ENCODE measurements around the gene ADAR. TPM values are rescaled to one million over a fixed set of nuclear protein-coding genes. Genes with fewer than 3 reads are reported as not detected.

The ADAR gene
- total RNA-seq, 1 experiment from 2014 or later: 62.2 TPM

- peak; percentile 97 for DNase-seq (ENCODE audit: low read depth)
These were observed 49.1 kb downstream of the ADAR start for GRCh38 chr1:154558720-154559465.

GRCh38 chr1:154557939-154558719 lies 49.9 kb downstream of the ADAR start, which contains the start of gene UBE2Q1:
UBE2Q1 (minus strand) TSS chr1:154558662; CDS start chr1:154558553, 109 bp downstream.
- DNase-seq (ENCODE audit: low read depth): peak; percentile 13

- DNase-seq (ENCODE audit: low read depth): no peak
These were observed 50.6 kb downstream of the ADAR start for GRCh38 chr1:154557248-154557938.

GRCh38 chr1:154556422-154556821 lies 51.6 kb downstream of the ADAR start:
- DNase-seq (ENCODE audit: low read depth): peak; percentile 28

- no peak for DNase-seq (ENCODE audit: low read depth)
These were observed 54.6 kb downstream of the ADAR start for GRCh38 chr1:154553056-154554030.

- DNase-seq (ENCODE audit: low read depth): no peak
These were observed 56.0 kb downstream of the ADAR start for GRCh38 chr1:154552036-154552435.

- DNase-seq (ENCODE audit: low read depth): no peak
These were observed 56.5 kb downstream of the ADAR start for GRCh38 chr1:154551474-154551873.

- no peak for DNase-seq (ENCODE audit: low read depth)
These were observed 57.3 kb downstream of the ADAR start for GRCh38 chr1:154550657-154551056.

GRCh38 chr1:154550070-154550469 lies 57.9 kb downstream of the ADAR start:
- no peak for DNase-seq (ENCODE audit: low read depth)

- no peak for DNase-seq (ENCODE audit: low read depth)
These were observed 58.7 kb downstream of the ADAR start for GRCh38 chr1:154549202-154549770.

GRCh38 chr1:154548028-154548427 lies 60.0 kb downstream of the ADAR start:
- DNase-seq (ENCODE audit: low read depth): no peak

GRCh38 chr1:154547105-154547732 lies 60.8 kb downstream of the ADAR start:
- no peak for DNase-seq (ENCODE audit: low read depth)

GRCh38 chr1:154546264-154547063 lies 61.5 kb downstream of the ADAR start:
- DNase-seq (ENCODE audit: low read depth): peak; percentile 40

- no peak for DNase-seq (ENCODE audit: low read depth)
These were observed 66.8 kb downstream of the ADAR start for GRCh38 chr1:154541231-154541630.

- DNase-seq (ENCODE audit: low read depth): no peak
These were observed 68.2 kb downstream of the ADAR start for GRCh38 chr1:154539486-154540483.

- no peak for DNase-seq (ENCODE audit: low read depth)
These were observed 71.4 kb downstream of the ADAR start for GRCh38 chr1:154536570-154536969.

- DNase-seq (ENCODE audit: low read depth): peak; percentile 16
These were observed 73.8 kb downstream of the ADAR start for GRCh38 chr1:154533952-154534844.
